Activated T-cell treated with anti-CD3 and anti-CD28 coated beads, Interleukin-2, amount 50 U/mL, for 1 hour (primary cell): ENCODE measurements around the gene SLC39A2.
"Not testable (repeated sequence)": the region's sequence is repeated elsewhere in the genome, so short reads cannot be mapped to it uniquely, and the experiment has no call there.

Experiments used
- DNase-seq: peaks from one replicate; pipeline ENCODE4 v3.0.0-alpha.2; 2020

SLC39A2 gene

GRCh38 chr14:20998674-20999366 is at the start of gene SLC39A2:
SLC39A2 (plus strand) TSS chr14:20999293; CDS start chr14:20999447, 154 bp downstream.
- no peak for DNase-seq

- not testable (repeated sequence) for DNase-seq
Measured at GRCh38 chr14:20954736-20955537, 44.2 kb upstream of the SLC39A2 start, which contains the start of gene RNASE2. RNASE2 (plus strand) TSS chr14:20955487; CDS start chr14:20955772, 285 bp downstream.

- DNase-seq = not testable (repeated sequence)
Measured at GRCh38 chr14:20955538-20955873, 43.6 kb upstream of the SLC39A2 start.

- no peak for DNase-seq
Measured at GRCh38 chr14:20956376-20956976, 42.6 kb upstream of the SLC39A2 start.

- DNase-seq = not testable (repeated sequence)
Measured at GRCh38 chr14:20958946-20959345, 40.1 kb upstream of the SLC39A2 start.

GRCh38 chr14:20969336-20969735 is 29.8 kb upstream of the SLC39A2 start:
- no peak for DNase-seq

- no peak for DNase-seq
Measured at GRCh38 chr14:20970647-20970982, 28.5 kb upstream of the SLC39A2 start.

GRCh38 chr14:20970983-20971704 is 27.9 kb upstream of the SLC39A2 start:
- peak; percentile 82 for DNase-seq

GRCh38 chr14:20971705-20972021 is 27.4 kb upstream of the SLC39A2 start:
- no peak for DNase-seq

- DNase-seq = no peak
Measured at GRCh38 chr14:20973501-20973900, 25.6 kb upstream of the SLC39A2 start.

- no peak for DNase-seq
Measured at GRCh38 chr14:20976291-20976690, 22.8 kb upstream of the SLC39A2 start.

GRCh38 chr14:20978687-20979086 is 20.4 kb upstream of the SLC39A2 start:
- no peak for DNase-seq

- no peak for DNase-seq
Measured at GRCh38 chr14:20980906-20981305, 18.2 kb upstream of the SLC39A2 start.

- DNase-seq = no peak
Measured at GRCh38 chr14:20982646-20983369, 16.3 kb upstream of the SLC39A2 start.

- DNase-seq = not testable (repeated sequence)
Measured at GRCh38 chr14:20985650-20986049, 13.4 kb upstream of the SLC39A2 start.

- no peak for DNase-seq
Measured at GRCh38 chr14:20986811-20987210, 12.3 kb upstream of the SLC39A2 start.

GRCh38 chr14:20988717-20989470 is 10.2 kb upstream of the SLC39A2 start:
- DNase-seq = no peak

GRCh38 chr14:20989471-20989786 is 9.7 kb upstream of the SLC39A2 start:
- no peak for DNase-seq

- DNase-seq = peak; percentile 81
Measured at GRCh38 chr14:20989787-20990600, 9.1 kb upstream of the SLC39A2 start, which contains the start of gene METTL17. METTL17 (plus strand) TSS chr14:20989980; CDS start chr14:20990003, 23 bp downstream.

GRCh38 chr14:20996521-20996920 is 2.6 kb upstream of the SLC39A2 start:
- no peak for DNase-seq

- DNase-seq = no peak
Measured at GRCh38 chr14:20997115-20997514, 2.0 kb upstream of the SLC39A2 start.
